ACHN (cell line): Measurements from ENCODE around the gene ABCB4.

Experiments used
- DNase-seq: peaks from one replicate; pipeline ENCODE4 v3.0.0-alpha.2; 2015
- in situ Hi-C: cut with HindIII; loops from 2 replicates; pipeline ENCODE4 v1.10.0; 2017; ENCODE audit warnings: low sequenced_read_pairs, low pct_ligation_motif_present, low pct_unique_long_range_greater_than_20kb

Gene ABCB4

GRCh38 chr7:87447116-87447635 is 28.3 kb downstream of the ABCB4 start:
- no peak for DNase-seq
- in situ Hi-C loops, result no loop called here

DNA sequence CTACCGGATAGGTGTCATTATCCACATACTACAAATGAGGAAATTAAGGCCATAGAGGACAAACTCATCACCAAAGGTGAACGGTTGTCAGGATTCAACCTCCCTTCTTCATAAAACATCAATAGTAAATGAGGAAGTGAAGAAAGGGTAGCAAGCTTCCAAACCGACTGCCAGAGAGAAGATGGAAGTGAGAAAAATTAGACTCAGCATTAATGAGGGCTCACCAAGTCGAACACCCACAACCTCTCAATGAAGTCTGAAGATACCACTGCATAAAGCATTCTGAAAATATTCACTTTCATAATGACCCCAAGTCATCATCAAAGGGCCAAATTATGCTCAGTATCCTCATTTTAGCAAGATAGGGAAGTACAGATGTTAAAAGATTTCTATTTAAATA is 29.6 kb downstream of the ABCB4 start:
- in situ Hi-C loops, result no loop called here
- DNase-seq, result no peak

- peak; percentile 7 for DNase-seq
- in situ Hi-C loops, result no loop called here
Observed at GRCh38 chr7:87435546-87435945, 39.9 kb downstream of the ABCB4 start.

DNA sequence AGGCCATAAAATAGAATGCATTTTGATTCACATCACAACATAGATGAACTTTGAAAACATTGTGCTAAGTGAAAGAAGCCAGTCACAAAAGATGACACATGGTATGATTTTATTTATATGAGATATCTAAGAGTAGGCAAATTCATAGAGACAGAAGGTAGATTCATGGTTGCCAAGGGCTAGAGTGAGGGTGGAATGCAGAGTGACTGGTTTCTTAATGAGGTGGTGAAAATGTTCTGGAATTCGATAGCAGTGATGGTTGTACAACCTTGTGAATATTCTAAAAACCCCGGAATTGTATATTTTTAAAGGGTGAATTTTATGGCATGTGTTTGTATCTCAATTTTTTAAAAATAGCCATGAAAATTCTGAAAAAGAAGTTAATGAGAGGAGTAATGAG is 42.9 kb downstream of the ABCB4 start:
- in situ Hi-C loops, result no loop called here
- DNase-seq, result no peak

- in situ Hi-C loops, result no loop called here
- DNase-seq, result no peak
Observed at GRCh38 chr7:87427288-87427687, 48.2 kb downstream of the ABCB4 start.

- DNase-seq, result no peak
- in situ Hi-C loops, result no loop called here
Observed at GRCh38 chr7:87426160-87426559, 49.3 kb downstream of the ABCB4 start.

- in situ Hi-C loops, result no loop called here
- no peak for DNase-seq
Observed at GRCh38 chr7:87424075-87424474, 51.4 kb downstream of the ABCB4 start.

GRCh38 chr7:87420173-87420572 is 55.3 kb downstream of the ABCB4 start:
- no peak for DNase-seq
- in situ Hi-C loops, result no loop called here

DNA sequence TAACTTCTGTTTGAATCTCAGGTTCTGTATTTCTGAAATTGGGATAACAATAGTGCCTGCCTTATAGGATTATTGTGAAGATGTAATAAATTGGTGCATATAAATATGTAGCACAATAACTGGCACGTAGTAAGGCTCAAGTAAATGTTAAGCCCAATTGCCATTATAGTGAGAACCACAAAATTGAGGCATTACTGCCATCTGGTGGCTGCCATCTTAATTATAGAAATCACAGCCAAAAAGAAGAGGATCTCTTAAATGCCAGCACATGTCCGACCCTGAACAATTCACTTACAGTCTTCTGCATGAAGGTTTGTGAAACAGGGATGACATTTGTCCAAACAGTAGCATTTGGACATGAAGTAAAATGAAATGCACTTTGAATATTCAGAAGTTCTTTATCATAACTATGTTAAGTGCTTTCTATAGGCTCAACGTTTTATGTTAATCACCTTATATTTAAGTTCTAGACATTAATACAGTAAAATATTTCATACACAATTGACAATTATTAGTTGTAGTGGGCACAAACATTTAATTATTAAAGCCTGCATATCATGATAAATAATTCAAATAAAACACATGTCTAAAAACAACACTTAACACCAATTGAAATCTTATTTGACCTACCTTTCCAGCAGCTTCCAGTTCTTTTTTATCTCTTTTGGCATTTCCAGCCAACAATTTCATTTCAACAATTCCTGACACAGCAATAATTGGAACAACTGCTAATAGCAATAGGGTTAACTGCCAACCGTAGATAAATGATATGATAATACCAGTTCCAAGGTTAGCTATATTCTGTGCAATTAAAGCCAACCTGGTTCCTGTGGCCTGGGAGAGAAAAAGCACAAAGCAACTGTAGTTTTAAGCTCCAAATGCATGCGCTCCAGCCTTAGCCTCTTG is 58.5 kb downstream of the ABCB4 start:
- in situ Hi-C loops, result no loop called here

GRCh38 chr7:87414794-87415188 is 60.7 kb downstream of the ABCB4 start:
- peak; percentile 11 for DNase-seq
- in situ Hi-C loops, result no loop called here

More for the DNA sequence above, 58.5 kb downstream of the ABCB4 start:
- DNase-seq, result peak; percentile 80

- no peak for DNase-seq
- in situ Hi-C loops, result no loop called here
Observed at GRCh38 chr7:87413951-87414793, 61.3 kb downstream of the ABCB4 start.

- in situ Hi-C loops, result no loop called here
Observed at GRCh38 chr7:87413029-87413428, 62.5 kb downstream of the ABCB4 start.

DNA sequence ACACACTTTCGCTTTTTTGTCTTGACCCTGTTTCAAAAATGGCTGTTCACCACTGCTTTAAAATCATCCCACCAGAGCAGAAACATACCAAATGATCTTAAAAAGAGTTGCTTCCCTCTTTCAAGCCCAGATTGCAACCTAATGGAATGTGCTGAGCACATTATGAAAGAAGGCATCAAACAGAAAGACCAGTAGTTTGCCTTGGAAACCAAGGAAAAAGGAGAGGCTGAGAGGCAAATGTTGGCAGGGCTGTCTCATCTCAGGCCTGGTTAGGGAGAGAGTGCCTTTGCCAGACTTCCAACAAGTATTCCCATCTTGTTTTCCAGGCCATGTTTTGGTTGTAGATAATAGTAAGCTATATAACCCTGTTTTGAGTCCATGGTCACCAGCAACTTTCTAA is 64.3 kb downstream of the ABCB4 start:
- in situ Hi-C loops, result no loop called here

More at GRCh38 chr7:87413029-87413428, 62.5 kb downstream of the ABCB4 start:
- no peak for DNase-seq

GRCh38 chr7:87404674-87405073 is 70.8 kb downstream of the ABCB4 start:
- DNase-seq, result no peak

More for the DNA sequence above, 64.3 kb downstream of the ABCB4 start:
- DNase-seq, result no peak

DNA sequence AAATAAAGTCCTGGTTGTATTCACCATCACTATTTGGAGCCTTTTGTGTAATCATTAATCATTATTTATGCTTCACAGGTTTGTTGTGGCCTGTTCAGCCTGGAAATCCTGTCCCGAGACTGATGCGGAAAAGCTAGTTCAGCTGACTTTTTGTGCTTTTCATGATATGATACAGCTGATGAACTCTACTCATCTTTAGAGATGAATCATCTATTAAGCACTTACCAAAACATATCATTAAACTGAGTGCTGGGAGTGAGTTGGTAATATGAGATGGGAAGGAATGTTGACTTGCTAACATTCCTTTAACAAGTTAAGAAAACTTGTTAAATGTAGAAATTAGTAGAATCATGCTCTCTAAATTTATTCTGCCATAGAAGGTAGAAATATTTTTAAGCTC is 77.0 kb downstream of the ABCB4 start:
- DNase-seq, result peak; percentile 8
- in situ Hi-C loops, result no loop called here

More at GRCh38 chr7:87404674-87405073, 70.8 kb downstream of the ABCB4 start:
- in situ Hi-C loops, result no loop called here

- in situ Hi-C loops, result no loop called here
- no peak for DNase-seq
Observed at GRCh38 chr7:87395442-87396020, 79.9 kb downstream of the ABCB4 start.

DNA sequence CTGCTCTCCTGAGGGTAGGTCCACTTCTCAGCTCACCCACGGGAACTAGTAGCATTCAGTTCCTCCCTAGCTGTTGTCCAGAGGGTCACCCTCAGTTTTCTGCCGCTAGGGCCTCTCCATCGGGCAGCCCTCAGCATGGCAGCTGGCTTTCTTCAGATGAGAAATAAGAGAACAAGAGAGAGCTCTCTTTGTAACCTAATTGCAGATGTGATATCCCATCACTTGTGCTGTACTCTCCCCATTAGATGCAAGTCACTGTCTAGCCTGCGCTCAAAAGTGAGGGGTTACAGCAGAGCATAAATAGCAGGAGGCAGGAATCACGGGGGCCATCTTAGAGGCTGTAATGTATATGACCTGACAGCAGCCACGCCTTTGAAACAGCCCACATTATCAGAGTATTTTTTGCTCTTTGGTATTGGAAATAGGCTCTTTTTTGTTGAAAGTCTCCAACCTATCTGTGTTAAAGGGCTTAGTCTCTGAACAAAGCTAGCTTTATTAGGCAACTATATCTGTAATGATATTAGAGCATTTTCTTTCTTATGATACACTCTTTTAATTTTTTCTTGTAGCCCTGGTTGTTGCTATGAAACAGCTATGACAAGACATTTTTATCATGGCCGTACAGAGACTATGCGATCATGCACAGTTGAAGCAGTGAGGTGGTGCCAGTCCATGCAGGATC is 84.3 kb downstream of the ABCB4 start:
- no peak for DNase-seq
- in situ Hi-C loops, result no loop called here

DNA sequence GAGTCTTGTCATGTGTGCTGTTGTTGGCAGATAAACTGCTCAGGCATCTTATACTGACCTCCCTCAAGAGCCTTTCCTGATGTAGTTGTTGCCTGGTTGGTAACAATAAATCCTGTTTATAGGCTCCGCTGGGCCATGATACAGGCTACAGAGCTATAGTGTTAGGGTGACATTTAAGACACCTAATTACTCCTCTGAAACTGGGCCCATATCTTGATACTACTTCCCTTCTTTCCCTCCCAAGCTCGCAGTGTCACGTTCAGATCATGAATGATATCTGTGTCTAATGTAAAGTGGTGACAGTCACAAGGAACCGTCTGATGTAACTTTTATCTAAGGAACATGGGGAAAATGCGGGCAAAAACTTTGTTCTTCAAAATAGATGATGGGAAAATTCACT is 94.6 kb downstream of the ABCB4 start:
- in situ Hi-C loops, result no loop called here
- DNase-seq, result no peak
